GM04503 (cell line): ENCODE data around the gene TP53RK.

Experiments used
- DNase-seq: peaks from one replicate; pipeline ENCODE4 v3.0.0-alpha.2; 2012; ENCODE audit warnings: low read depth

TP53RK gene

DNA sequence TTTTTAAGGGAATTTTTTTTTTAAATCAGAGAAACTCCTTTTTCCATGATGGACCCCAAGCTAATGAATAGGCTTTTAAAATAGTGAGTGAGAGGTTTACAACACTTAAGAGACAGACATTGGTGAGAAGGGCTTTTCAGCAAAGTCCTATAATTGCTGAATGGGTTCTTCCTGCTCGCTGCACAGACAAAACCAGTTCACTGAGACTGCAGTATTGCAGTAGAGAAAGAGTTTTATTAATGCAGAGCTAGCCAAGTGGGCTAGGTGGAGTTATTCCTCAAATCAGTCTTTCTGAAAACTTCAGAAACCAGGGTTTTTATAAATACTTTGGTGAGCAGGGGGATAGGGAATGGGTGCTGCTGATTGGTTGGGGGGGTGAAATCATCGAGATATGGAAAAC is 17.0 kb upstream of the TP53RK start:
- DNase-seq: no peak

DNA sequence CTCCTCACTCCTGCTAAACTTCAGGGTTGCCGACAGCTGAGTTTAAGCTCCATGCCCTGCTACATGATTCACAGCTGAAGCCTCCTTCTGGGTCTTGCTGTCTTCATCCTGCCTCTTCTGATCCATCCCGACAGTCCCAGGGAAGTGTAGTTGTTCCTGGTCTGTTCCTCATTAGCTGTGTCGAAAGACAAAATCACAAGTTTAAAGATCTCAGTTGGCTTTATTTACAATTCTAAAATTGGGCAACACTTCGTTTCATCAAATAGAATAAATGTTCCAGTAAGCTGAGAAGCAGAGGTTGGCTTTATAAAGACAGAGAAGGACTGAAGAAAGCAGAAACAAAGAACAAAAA is 16.1 kb upstream of the TP53RK start:
- peak; percentile 64 for DNase-seq

DNA sequence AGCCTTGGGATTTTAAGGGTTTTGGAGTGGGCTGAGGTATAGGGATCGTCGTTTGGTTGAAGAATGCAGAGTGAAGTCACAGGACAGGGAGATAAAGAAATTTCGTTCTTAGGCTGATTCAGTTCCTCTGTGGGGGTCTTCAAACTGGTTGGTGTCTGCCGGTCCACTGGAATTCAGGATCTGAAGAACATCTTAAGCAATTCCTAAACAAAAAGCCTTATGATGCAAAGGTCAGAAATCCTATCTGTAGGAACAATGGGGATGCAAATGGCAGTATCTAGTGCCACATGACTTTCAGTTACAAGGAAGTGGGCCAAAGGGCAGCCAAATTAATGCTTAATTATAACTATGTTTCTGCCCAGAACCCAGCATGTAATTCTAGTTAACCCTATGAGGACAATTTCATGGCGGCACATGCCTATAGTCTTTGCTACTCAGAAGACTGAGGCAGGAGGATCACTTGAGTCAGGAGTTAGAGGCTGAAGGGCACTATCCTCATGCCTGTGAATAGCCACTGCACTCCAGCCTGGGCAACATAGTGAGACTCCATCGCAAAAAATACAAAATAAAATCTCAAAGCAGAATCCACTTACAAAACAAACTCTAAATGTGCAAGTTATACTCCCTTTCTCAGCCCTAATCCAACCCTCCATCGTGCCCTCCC is 15.6 kb upstream of the TP53RK start:
- DNase-seq: no peak

DNA sequence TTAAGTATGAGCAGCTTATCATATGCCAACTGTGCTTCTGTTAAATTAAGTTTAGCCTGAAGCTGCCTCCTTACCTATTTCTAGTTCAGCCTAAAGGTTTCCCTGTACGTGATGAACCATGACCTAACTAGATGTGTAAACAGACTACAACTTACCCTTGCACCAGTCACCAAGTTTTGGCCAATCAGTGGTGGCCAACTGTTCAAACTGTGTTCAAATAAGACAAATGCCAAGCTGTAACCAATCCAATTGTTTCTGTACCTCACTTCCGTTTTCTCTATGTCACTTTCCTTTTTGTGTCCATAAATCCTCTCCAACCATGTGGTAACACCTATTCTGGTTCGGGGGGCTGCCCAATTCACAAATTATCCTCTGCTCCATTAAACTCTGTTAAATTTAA is 14.2 kb upstream of the TP53RK start:
- DNase-seq: no peak

DNA sequence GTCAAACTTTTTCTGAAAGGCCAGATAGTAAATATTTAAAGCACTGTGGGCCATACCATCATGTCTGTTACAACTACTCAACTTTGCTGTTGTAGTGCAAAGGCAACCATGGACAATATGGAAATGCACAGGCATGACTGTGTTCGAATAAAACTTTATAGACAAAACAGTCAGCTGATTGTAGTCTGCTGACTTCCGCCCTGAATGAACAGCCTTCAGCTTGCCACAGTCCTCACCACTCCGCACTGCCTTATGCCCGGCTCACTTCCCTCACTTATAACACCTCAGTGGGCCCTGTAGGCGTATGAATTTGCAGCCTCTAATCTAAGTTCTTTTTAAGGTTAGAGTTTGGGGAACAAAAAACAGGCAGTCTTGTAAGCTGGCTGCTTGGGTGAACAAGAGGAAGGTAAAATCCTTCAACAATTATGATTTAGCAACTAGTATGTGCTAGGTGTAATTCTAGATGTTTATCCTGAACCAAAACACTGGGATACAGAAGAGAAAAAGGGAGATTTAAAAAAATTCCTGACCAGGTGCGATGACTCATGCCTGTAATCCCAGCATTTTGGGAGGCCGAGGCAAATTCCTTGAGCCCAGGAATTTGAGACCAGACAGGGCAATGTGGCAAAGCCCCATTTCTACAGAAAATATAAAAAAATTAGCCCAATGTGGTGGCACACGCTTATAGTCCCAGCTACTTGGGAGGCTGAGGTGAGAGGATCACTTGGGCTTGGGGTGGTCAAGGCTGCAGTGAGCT is 13.4 kb upstream of the TP53RK start:
- DNase-seq: no peak

DNA sequence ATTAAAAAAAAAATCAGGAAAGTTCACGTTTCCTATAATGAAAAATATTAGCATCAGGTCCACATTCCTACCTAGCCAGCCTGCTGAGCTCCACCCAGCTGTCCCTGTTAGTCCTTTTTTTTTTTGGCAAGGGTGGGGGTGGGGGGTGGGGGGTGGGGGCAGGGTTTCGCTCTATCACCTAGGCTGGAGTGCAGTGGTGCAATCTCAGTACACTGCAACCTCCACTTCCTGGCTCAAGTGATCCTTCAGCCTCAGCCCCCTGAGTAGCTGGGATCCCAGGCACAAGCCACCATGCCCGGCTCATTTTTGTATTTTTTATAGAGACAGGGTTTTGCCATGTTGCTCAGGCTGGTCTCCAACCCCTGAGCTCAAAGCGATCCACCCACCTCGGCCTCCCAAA is 12.7 kb upstream of the TP53RK start:
- DNase-seq: no peak

DNA sequence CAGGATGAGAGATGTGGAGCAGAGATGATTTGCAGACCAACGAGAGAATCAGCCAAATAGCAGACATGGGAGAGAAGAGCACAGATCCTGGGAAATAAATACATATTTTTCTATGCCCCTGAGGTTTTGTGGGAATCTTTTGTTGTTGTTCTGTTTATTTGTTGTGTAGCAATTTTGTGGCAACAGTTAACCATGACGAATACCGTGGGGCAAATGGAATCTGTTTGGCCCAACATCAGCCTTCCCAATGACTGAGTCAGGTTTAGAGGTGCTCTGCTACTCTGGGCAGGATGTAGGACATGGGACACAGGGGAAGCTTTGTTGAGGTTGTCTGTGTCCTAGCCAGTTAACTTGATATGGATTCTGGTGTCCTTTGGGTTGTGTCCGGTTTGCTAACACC is 12.3 kb upstream of the TP53RK start:
- DNase-seq: peak; percentile 83

DNA sequence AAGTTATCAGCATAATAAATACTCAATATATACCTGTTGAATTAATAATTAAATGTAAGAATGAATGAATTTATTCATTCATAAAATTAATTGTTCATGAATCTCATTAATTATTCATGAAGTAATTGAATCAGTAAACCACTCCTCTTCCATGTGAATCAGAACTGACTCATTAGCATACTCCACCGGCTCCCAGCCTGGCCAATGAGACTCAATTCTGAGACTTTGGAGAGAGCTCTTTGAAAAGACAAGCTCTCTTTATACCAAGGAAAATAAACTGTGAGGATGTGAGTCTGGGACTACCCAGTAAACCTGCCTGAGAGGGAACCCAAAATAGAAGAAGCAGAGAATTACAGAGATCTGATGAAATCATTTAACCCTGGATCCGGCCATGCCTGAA is 11.8 kb upstream of the TP53RK start:
- DNase-seq: no peak

DNA sequence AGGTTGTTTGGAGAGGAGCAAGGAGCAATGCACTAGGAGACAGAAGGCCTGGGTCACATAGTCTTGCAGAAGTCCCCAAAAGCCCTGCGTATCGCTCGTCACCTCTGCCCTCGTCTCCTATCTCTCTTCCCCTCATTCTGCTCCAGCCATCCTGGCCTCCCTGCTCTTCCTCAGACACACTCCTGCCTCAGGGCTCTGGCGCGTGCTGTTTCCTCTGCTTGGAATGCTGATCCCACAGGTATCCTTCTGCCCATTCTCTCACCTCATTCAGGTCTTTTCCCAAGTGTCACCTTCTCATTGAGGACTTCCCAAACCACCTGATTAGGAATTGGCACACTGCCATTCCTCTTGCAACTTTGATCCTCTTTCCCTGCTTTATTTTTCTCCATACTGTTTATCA is 11.2 kb upstream of the TP53RK start:
- no peak for DNase-seq

DNA sequence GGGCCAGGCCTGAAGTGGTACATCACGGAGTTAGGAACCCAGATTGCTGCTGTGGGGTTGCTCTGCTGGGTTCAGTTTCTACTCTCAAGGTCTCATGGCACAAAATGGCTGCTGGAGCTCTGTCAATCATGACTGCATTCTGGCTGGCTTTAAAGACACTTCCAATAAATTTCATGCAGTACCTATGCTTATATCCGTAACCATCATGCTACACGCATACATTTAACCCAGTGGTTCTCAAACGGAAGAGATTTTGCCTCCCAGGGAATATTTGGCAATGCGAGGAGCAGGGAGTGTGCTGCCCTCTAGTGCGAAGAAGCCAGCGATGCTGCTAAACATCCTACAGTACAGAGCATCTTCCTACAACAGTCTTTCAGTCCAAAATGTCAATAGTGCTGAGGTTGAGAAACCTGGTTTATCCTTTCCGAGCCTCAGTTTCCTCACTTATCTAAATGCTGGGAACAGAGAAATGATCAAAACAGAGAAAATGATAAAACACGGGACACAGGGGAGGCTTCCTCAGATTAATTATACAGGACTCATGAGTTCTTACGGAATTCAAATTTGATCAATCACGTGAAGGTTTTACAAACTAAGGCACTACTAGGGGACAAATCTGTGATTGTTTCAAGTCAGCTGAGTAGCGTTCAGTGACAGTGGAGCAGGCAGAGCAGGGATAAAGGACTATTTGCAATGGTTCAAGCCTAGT is 10.6 kb upstream of the TP53RK start:
- DNase-seq: no peak

DNA sequence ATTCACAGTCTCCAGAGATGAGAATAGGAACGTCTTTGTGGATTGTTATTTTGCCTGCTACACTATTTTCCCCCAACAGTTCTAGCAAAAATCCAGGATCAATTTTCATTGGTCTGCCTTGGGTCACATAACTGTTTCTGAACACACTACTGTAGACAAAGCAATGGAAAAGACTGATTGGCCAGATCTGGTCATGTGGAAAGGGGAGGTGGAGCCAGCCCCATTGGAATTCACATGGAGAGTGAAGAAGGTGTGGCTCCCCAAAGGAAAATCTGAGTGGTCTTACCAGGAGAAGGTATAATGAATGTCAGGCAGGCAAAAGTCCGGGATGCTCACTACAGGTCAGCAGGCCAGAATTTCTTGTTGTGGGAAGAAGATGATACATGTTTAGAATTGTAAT is 9.5 kb upstream of the TP53RK start:
- no peak for DNase-seq

DNA sequence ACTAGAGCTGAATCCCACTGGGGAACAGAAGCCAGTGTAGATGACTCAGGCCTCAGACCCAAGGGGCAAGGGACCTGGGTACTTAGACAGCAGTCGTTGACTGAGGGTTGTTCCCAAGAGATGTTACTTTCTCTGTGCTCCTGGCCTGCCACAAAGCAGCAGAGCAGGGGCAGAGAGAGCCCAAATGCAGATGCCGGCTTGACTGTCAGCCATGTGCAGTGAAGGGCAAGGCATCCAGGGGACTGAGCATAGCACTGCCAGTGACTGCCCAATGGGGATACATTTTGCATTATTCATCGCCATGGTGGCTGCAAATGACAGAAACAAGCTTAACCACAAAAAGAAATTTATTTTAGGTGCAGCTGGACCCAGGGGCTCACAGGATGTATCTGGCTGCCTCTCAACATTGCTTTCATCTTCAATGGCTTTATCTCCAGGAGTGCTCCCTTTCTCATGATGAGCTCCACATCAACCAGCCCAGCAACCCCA is 7.6 kb upstream of the TP53RK start:
- DNase-seq: no peak

DNA sequence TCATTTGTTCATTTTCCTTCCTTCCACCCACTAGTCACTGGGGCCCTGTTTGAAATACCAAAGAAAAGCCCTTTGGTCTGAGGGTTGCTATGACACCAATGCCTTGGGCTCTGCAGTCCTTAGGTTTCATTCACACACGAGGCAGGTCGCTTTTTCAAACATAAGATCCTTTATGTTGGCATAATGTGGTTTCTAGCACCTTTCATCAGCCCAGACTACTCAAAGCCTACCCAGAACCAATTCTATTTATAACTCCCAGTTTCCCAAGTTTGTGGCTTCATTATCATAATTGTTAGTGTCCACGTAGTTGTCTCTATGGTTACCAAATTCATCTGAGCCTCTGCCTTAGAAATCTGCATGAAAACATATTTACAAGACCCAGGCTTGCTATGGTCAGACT is 6.6 kb upstream of the TP53RK start:
- no peak for DNase-seq

DNA sequence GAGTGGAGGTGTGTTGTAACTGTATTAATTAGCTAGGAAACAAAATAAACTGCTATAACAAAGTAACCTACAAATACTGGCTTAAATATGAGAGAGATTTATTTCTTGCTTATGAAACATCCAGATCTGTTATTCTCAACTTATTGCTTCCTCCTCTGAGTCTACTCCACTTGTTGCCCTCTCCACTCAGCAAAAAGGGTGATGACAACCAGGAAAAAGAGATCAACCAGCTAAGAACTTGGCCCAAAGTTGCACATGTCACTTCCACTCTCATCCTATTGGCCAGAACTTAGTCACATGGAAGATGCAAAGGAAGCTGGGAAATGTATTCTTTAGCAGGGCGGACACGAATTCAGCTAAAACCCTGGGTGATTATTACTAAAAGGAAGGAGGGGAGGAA is 5.2 kb upstream of the TP53RK start:
- DNase-seq: no peak

DNA sequence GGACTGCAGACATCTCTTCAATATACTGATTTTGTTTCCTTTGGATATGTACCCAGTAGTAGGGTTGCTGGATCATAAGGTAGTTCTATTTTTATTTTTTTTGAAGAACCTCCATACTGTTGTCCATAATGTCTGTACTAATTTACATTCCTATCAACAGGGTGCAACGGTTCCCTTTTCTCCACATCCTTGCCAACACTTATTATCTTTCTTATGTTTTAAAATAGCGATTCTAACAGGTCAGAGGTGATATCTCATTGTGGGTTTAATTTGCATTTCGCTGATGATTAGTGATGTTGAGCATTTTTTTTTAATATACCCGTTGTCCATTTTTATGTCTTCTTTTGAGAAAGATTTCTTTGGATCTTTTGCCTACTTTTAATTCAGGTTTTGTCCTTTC is 2.0 kb upstream of the TP53RK start:
- no peak for DNase-seq

DNA sequence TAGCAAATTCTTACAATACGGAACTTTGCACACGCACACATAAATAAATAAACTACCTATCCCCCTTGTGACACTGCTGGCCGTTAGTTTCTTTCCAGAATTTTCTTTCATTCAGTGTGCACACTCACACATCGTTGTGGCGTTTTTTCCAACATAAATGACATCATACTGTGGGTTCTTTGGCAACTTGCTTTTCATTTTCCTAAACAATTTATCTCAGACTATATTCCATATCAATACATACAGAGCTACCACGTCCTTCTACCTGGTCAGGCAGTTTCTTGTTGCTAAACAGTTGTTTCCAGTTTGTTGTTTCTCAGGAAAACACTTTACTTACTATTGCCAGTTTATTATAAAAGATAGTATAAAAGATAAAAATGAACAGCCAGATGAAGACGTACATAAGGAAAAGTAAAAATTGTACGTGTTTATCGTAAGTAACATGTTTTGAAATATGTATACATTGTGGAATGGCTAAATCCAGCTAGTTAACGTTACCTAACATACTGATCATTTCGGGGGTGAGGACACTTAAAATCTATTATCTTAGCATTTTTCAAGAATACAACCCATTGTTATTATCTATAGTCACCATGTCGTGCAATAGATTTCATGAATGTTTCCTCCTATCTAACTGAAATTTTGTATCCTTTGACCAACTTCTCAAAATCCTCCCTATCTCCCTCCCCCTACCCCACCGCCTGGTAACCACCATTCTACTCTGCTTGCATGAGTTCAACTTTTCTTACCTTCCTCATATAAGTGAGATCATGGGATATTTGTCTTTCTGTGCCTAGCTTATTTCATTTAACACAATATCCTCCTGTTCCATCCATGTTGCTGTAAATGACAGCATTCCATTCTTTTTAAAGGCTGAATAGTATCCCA is 1.2 kb upstream of the TP53RK start:
- DNase-seq: no peak

DNA sequence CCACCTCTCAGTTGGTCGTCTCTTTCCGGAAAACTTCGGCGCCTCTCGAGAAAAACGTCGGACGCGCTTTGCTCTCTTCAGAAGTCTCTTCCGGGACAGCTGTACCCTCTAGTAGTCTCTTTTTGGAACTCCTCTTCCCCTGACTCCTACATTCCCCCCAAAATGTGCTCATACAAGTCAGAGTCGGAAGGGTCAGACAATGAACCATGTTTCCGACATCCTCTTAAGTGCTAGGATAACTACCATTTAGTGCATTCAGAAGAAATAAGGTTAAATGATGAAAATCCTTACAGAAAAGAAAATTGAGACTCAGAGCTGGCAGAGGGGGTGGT is 476 bp upstream of the TP53RK start:
- no peak for DNase-seq

DNA sequence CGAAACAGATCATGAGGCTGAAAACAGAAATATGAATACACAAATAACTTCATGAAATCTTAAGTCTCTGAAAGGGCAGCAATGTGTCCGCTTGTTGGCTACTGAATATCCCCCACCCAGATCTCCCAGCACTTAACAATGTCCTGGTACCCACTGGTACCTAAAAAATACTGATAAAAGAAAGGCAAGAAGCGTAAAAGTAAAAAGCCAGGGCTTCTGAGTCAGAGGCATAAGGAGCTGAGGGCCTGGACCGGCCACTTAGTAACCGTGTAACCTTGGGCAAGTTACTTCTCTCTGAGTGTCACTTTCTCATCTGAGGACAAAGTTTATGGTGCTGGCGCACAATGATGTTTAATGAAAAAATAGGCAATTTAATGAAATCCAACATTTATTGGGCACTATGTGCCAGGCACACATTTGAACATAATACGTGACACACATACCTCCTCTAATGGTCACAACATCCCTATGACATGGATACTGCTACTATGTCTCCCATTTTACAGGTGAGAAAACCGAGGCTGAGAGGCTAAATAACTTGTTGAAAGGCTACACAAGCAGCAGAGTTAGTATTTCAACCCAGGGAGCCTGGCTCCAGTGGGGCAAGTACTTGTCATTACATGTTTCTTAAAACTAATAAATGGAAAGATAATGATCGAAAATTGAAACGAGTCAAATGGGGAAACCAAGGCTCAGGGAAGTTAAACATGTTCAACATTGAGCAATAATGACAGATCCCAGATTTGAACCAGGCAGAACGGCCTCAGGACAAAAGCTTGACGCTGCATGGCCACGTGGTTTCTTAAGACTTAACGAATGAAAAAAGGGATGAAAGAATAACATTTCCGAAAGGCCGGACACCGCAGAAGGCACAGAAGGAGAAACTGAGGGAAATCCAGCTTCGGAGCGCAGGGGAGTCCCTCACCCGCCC is 828 bp downstream of the TP53RK start:
- no peak for DNase-seq

DNA sequence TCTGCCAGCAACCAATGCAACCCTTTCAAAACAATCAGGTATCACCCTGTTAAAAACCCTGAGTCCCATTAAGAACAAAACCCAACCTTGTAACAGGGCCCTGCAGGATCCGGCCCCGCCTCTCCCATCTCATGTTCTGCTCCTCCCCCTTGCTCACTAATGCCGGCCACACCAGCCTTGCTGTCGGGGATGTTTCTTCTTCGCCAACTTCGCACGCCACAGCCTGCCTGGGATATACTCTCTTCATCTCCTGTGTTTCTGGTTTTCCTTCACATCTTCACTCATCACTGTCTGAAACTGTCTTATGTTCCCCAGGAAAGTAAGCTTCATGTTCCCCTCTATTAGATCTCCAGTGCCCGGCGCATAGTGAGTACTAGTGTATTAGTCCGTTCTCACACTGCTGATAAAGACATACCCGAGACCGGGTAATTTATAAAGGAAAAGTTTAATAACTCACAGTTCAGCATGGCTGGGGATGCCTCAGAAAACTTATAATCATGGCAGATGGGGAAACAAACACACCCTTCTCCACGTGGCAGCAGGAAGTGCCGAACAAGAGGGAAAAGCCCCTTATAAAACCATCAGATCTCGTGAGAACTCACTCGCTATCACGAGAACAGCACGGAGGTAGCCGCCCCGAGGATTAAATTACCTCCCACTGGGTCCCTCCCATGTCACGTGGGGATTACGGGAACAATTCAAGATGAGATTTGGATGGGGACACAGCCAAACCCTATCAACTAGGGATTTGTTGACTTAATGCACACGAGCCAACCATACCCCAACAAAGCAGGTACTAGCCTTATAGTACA is 5.1 kb downstream of the TP53RK start:
- no peak for DNase-seq

DNA sequence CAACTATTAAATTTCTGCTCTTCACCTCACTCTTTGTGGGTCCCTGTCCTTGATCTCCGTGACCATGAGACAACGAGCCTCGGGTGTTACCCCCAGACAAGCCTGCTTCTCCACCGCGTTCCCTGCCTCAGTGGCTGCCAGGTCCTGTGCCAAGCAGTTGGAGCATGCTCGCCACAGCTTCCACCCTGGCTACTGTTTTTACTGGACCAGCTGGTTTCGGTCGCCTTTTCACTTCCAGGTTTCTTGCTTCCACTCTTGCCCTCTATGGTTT is 5.6 kb downstream of the TP53RK start:
- no peak for DNase-seq
